Measurements from ENCODE around the gene MMRN1.

DNA sequence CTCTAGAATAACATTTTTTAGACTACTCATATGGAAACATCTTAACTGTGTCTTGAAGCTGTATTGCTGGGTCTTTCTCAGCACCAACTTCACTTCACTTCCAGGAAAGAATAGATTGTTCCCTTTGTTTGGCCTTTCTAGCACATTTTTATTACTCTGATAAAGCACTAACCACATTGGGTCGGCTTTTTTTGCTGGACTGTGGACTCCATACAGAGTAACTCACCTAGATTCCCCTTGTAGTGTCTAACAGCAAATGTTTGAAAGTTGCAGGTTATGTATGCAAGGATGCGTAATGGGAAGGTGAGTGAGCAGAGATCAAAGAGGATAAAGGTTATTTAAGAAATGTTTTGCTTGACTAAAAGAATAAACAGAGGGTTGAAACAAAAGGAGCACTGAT, 101.2 kb downstream of the MMRN1 start:
- TF ChIP-seq, protein P1, sequence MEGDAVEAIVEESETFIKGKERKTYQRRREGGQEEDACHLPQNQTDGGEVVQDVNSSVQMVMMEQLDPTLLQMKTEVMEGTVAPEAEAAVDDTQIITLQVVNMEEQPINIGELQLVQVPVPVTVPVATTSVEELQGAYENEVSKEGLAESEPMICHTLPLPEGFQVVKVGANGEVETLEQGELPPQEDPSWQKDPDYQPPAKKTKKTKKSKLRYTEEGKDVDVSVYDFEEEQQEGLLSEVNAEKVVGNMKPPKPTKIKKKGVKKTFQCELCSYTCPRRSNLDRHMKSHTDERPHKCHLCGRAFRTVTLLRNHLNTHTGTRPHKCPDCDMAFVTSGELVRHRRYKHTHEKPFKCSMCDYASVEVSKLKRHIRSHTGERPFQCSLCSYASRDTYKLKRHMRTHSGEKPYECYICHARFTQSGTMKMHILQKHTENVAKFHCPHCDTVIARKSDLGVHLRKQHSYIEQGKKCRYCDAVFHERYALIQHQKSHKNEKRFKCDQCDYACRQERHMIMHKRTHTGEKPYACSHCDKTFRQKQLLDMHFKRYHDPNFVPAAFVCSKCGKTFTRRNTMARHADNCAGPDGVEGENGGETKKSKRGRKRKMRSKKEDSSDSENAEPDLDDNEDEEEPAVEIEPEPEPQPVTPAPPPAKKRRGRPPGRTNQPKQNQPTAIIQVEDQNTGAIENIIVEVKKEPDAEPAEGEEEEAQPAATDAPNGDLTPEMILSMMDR (IDR thresholded peaks at IDR 0.05 in 8 of 11, conservative IDR thresholded peaks at IDR 0.05 in 3 of 11): no peak
- no peak for TF ChIP-seq POLR2AphosphoS5 (IDR thresholded peaks at IDR 0.05)
